Measurements from ENCODE around the gene CDC20B. TPM values are rescaled to one million over a fixed set of nuclear protein-coding genes. Genes with fewer than 3 reads are reported as not detected.

Gene CDC20B
- total RNA-seq, 4 donors from 2014 or later: not detected

DNA sequence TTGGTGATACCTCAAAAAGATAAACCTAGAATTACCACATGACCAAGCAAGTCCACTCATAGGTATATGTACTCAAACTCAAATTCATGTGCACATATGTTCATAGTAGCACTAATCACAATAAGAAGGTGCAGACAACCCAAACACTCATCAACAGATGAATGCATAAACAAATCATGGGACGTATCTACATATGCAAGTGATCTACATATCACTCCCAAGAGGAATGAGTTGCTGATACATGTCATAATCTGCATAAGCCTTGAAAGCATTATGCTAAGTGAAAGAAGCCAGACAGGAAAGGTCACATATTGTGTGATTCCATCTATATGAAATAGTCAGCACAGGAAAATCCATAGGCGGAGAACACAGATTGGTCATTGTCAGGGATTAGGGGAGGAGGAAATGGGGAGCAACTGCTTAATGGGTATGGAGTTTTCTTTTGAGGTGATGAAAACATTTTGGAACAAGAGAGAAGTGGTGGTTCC, 23.6 kb downstream of the CDC20B start:
- H3K27ac ChIP-seq: no peak overlapping the region
- no peak overlapping the region for H3K4me3 ChIP-seq
- H3K4me1 ChIP-seq: no peaks in the 10 kb centered on the region
- H3K36me3 ChIP-seq: no peaks in the 10 kb centered on the region
- H3K27me3 ChIP-seq: peaks cover 37% of the 10 kb centered on the region
- whole genome bisulfite sequencing, 2 donors (ENCODE audit: low coverage in 1 of 2): 40 to 59% methylated on average over 2 of the region's 2 CpGs
- no peak for ATAC-seq
- H3K9me3 ChIP-seq: no peaks in the 10 kb centered on the region
- TF ChIP-seq, protein P1, sequence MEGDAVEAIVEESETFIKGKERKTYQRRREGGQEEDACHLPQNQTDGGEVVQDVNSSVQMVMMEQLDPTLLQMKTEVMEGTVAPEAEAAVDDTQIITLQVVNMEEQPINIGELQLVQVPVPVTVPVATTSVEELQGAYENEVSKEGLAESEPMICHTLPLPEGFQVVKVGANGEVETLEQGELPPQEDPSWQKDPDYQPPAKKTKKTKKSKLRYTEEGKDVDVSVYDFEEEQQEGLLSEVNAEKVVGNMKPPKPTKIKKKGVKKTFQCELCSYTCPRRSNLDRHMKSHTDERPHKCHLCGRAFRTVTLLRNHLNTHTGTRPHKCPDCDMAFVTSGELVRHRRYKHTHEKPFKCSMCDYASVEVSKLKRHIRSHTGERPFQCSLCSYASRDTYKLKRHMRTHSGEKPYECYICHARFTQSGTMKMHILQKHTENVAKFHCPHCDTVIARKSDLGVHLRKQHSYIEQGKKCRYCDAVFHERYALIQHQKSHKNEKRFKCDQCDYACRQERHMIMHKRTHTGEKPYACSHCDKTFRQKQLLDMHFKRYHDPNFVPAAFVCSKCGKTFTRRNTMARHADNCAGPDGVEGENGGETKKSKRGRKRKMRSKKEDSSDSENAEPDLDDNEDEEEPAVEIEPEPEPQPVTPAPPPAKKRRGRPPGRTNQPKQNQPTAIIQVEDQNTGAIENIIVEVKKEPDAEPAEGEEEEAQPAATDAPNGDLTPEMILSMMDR (IDR thresholded peaks at IDR 0.05): no peak
- no peak for TF ChIP-seq POLR2AphosphoS5 (IDR thresholded peaks at IDR 0.05)
- TF ChIP-seq EP300 (IDR thresholded peaks at IDR 0.05): no peak
- TF ChIP-seq POLR2A (IDR thresholded peaks at IDR 0.05): no peak

GRCh38 chr5:55146543-55147151, 26.3 kb downstream of the CDC20B start:
- no peak overlapping the region for H3K4me3 ChIP-seq
- H3K36me3 ChIP-seq: no peaks in the 10 kb centered on the region
- WGBS, 2 donors (ENCODE audit: low coverage in 1 of 2): 4 to 5% methylated on average over 5 to 8 of the region's 11 CpGs
- ATAC-seq: peak; percentile 79
- H3K9me3 ChIP-seq: no peaks in the 10 kb centered on the region
- no peak overlapping the region for H3K27ac ChIP-seq
- TF ChIP-seq POLR2A (IDR thresholded peaks at IDR 0.05) (no peak), EP300 (IDR thresholded peaks at IDR 0.05) (no peak), POLR2AphosphoS5 (IDR thresholded peaks at IDR 0.05) (no peak)
- TF ChIP-seq, protein P1 (IDR thresholded peaks at IDR 0.05): peak; percentile 64 to 92 (median 78)
- H3K4me1 ChIP-seq: no peaks in the 10 kb centered on the region
- peaks cover 23% of the 10 kb centered on the region for H3K27me3 ChIP-seq

- Histone ChIP-seq H3K36me3 (no peaks in the 10 kb centered on the region), H3K27me3 (peaks cover 23% of the 10 kb centered on the region), H3K4me3 (no peak overlapping the region), H3K9me3 (no peaks in the 10 kb centered on the region), H3K4me1 (no peaks in the 10 kb centered on the region), H3K27ac (no peak overlapping the region)
- WGBS, 2 donors (ENCODE audit: low coverage in 1 of 2): 76 to 77% methylated on average over 8 of the region's 8 CpGs
- TF ChIP-seq POLR2AphosphoS5 (IDR thresholded peaks at IDR 0.05) (no peak), POLR2A (IDR thresholded peaks at IDR 0.05) (no peak), EP300 (IDR thresholded peaks at IDR 0.05) (no peak)
- TF ChIP-seq, protein P1 (IDR thresholded peaks at IDR 0.05): no peak
- no peak for ATAC-seq
Measured at GRCh38 chr5:55146080-55146479, 26.9 kb downstream of the CDC20B start.

- no peak overlapping the region for H3K27ac ChIP-seq
- 35 to 42% methylated on average over 2 to 4 of the region's 4 CpGs for WGBS, 2 donors (ENCODE audit: low coverage in 1 of 2)
- peaks cover 20% of the 10 kb centered on the region for H3K27me3 ChIP-seq
- H3K4me1 ChIP-seq: no peaks in the 10 kb centered on the region
- TF ChIP-seq POLR2A (IDR thresholded peaks at IDR 0.05) (no peak), POLR2AphosphoS5 (IDR thresholded peaks at IDR 0.05) (no peak), EP300 (IDR thresholded peaks at IDR 0.05) (no peak)
- TF ChIP-seq, protein P1 (IDR thresholded peaks at IDR 0.05): no peak
- no peaks in the 10 kb centered on the region for H3K9me3 ChIP-seq
- no peaks in the 10 kb centered on the region for H3K36me3 ChIP-seq
- H3K4me3 ChIP-seq: no peak overlapping the region
- no peak for ATAC-seq
Measured at GRCh38 chr5:55143624-55144023, 29.4 kb downstream of the CDC20B start.
